Myometrial cell (primary cell): ENCODE measurements around the gene IL36G. TPM values are rescaled to one million over a fixed set of nuclear protein-coding genes. Genes with fewer than 3 reads are reported as not detected.

ENCODE experiments used
- total RNA-seq: library from RNA; depleted of rRNA; stranded (reverse); fragments of >200 nt; gene quantifications from 2 replicates; pipeline ENCODE4 v1.2.3, GENCODE V29; 2015

IL36G gene
- total RNA-seq, result not detected in 2 replicates

DNA sequence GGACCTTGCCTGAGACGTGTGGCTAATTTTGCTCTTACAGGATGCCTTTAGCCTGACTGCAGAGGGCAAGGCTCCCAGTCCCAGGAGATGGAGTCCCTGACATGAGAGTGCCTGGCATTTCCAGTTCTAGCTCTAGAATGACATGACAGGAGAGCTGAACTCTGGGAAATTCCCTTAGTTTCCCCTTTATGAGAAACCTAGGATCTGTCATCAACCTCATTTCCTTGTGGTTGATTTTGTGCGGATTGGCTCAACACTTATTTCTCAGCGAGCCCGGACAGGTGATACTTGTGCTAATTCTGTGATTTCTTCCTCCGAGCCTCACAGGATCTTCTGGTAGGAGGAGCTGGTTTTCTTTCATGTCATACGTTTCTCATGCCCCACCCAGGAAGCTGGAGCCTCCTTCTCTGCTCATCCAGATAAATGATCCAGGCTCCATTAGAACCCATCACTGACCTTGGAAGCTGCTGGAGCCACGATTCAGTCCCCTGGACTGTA lies at the start of gene IL36G:
Gene IL36G (plus strand): TSS at position 448 of the 498 bp plus-strand sequence. CDS start 633 bp downstream, outside the sequence.

DNA sequence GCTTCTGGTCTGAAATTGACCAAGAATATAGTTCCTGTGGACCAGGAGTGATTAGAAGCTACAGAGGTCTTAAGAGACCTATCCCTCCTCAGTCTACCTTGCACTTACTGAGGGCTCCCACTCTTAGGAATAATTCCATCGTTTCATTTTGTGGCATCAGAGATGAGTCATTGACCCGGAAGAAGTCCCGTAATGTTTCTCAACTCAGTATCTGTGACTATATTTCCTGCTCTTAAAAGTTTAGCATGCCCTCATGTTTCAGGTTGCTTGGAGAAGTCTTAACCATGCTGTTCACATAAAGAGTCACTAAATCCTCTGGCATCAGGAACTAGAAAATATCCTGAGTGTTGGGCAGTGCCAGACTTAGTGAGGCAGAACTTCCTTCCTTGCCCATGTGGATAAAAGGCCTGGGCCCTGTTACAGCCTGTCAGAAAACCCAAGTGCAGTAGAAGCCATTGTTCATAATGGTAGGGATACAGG lies 27.3 kb downstream of the IL36G start, which contains the start of gene IL36A:
Gene IL36A (plus strand): TSS at position 430 of the 480 bp plus-strand sequence. CDS start 413 bp downstream, outside the sequence.

Other genes with a start within 250 kb of the IL36G start
- gene CKAP2L, start 213.4 kb upstream of the IL36G start, total RNA-seq, result 4.0 and 7.6 TPM in 2 replicates
- under 0.01 TPM in 1 of 2 replicates, not detected in the other for gene IL1A, start 193.5 kb upstream of the IL36G start, total RNA-seq
- gene IL1B, start 141.2 kb upstream of the IL36G start, total RNA-seq, result 0.18 TPM in 1 of 2 replicates, not detected in the other
- not detected in 2 replicates for gene IL37, start 66.8 kb upstream of the IL36G start, total RNA-seq
- gene IL36A, start 27.5 kb downstream of the IL36G start, total RNA-seq, result not detected in 2 replicates
- gene IL36B, start 74.9 kb downstream of the IL36G start, total RNA-seq, result not detected in 2 replicates
- not detected in 2 replicates for gene IL36RN, start 81.2 kb downstream of the IL36G start, total RNA-seq
- not detected in 2 replicates for gene IL1F10, start 90.0 kb downstream of the IL36G start, total RNA-seq
- gene IL1RN, start 149.6 kb downstream of the IL36G start, total RNA-seq, result not detected in 2 replicates
- 3.2 and 4.6 TPM in 2 replicates for gene PSD4, start 196.0 kb downstream of the IL36G start, total RNA-seq